ENCODE data around the gene SNX24. TPM values are rescaled to one million over a fixed set of nuclear protein-coding genes. Genes with fewer than 3 reads are reported as not detected.

Gene SNX24
- total and polyA plus RNA-seq, 2 of the 4 experiments (the other 2 are of a cell fraction) = 13.8 to 15.0 TPM

GRCh38 chr5:122864400-122864799 lies 19.0 kb downstream of the SNX24 start:
- no TSS peak for BruUV-seq (replicated peaks)
- WGBS, 2 experiments (ENCODE audit: extremely low coverage in 2 of 2, insufficient read length in 1 of 2) = 90% methylated on average over 2 of the region's 6 CpGs; no CpG with 5 or more reads in 1 of the 2 experiments

More at GRCh38 chr5:122864400-122864799, 19.0 kb downstream of the SNX24 start:
- Histone ChIP-seq H3K4ac (ENCODE audit: low read depth, low read length) (no peak overlapping the region), H3K56ac (ENCODE audit: extremely low read depth, insufficient read depth, low read length) (no peak overlapping the region), H2AK5ac (ENCODE audit: low read depth, low read length) (no peak overlapping the region), H4K8ac (ENCODE audit: low read depth in 2 of 2, low read length in 2 of 2) (no peak overlapping the region), H4K5ac (ENCODE audit: low read depth, low read length) (no peak overlapping the region), H3K79me1 (ENCODE audit: low read depth in 1 of 2, low read length in 2 of 2) (peaks cover 17 to 33% of the 10 kb centered on the region in 2 experiments), H3K23ac (ENCODE audit: low read depth, low read length) (no peak overlapping the region), H2BK120ac (ENCODE audit: low read depth, low read length) (no peak overlapping the region), H3K18ac (ENCODE audit: low read depth, low read length) (no peak overlapping the region), H2AFZ (replicated peaks; ENCODE audit: low read length, poor library complexity) (no peak overlapping the region), H2BK5ac (ENCODE audit: low read depth, low read length, poor library complexity, severe bottlenecking) (no peak overlapping the region), H3K27me3 (ENCODE audit: control insufficient read depth, insufficient read depth, low read length) (no peaks in the 10 kb centered on the region), H3K9me1 (ENCODE audit: insufficient read depth, low read length) (no peaks in the 10 kb centered on the region), H2BK20ac (ENCODE audit: low read depth, low read length) (no peak overlapping the region), H2BK15ac (ENCODE audit: low read depth, low read length) (no peak overlapping the region), H3K4me1 (ENCODE audit: control insufficient read depth, insufficient read depth, low read length) (no peaks in the 10 kb centered on the region), H4K20me1 (ENCODE audit: insufficient read depth, low read length) (no peaks in the 10 kb centered on the region), H4K91ac (ENCODE audit: insufficient read depth, low read depth, low read length) (no peak overlapping the region), H3K4me2 (ENCODE audit: low read depth, low read length) (no peak overlapping the region), H3K9ac (ENCODE audit: low read depth, low read length) (no peak overlapping the region), H2AK9ac (replicated peaks; ENCODE audit: low read depth, low read length, poor library complexity) (no peak overlapping the region), H3K9me3 (ENCODE audit: control insufficient read depth, insufficient read depth, low read length) (no peaks in the 10 kb centered on the region), H3K14ac (replicated peaks; ENCODE audit: low read depth, low read length) (no peak overlapping the region), H3K27ac (ENCODE audit: insufficient read depth, low read length) (no peak overlapping the region), H3K36me3 (ENCODE audit: control insufficient read depth, insufficient read depth, low read length) (peaks cover 8% of the 10 kb centered on the region), H3K4me3 (ENCODE audit: insufficient read depth, low read depth, low read length) (no peak overlapping the region)
- in situ Hi-C loops (cut with MboI; ENCODE audit: low sequenced_read_pairs) = no loop called here
- ChIA-PET CTCF (no interaction called here), POLR2A (ENCODE audit: unreplicated experiment) (no interaction called here)
- dilution Hi-C loops (cut with HindIII; ENCODE audit: low sequenced_read_pairs, unreplicated experiment) = no loop called here
- TF ChIP-seq ELK1 (IDR thresholded peaks at IDR 0.05; ENCODE audit: borderline replicate concordance, low read depth, low read length) (no peak), CHD1 (IDR thresholded peaks at IDR 0.05; ENCODE audit: low read depth, low read length) (no peak), USF2 (IDR thresholded peaks at IDR 0.05; ENCODE audit: low read depth, low read length) (no peak), CEBPB (IDR thresholded peaks at IDR 0.05; ENCODE audit: low read depth, low read length) (no peak), CTCF (conservative IDR thresholded peaks at IDR 0.05; ENCODE audit: low read depth, low read length) (no peak), RCOR1 (IDR thresholded peaks at IDR 0.05; ENCODE audit: insufficient replicate concordance, low read length) (no peak), BHLHE40 (IDR thresholded peaks at IDR 0.05; ENCODE audit: low read depth, low read length) (no peak), NFE2L2 (IDR thresholded peaks at IDR 0.05; ENCODE audit: low read depth, low read length) (no peak), SMC3 (IDR thresholded peaks at IDR 0.05; ENCODE audit: low read depth, low read length) (no peak), MAFK (IDR thresholded peaks at IDR 0.05; ENCODE audit: low read depth, low read length) (no peak), POLR2A (IDR thresholded peaks at IDR 0.05; ENCODE audit: low read depth, low read length) (no peak), FOS (IDR thresholded peaks at IDR 0.05; ENCODE audit: low read depth, low read length) (no peak), RFX5 (IDR thresholded peaks at IDR 0.05; ENCODE audit: low read depth, low read length) (no peak), MXI1 (IDR thresholded peaks at IDR 0.05; ENCODE audit: borderline replicate concordance, low read depth, low read length) (no peak)
- DNase-seq (no peak), ATAC-seq (ENCODE audit: low read depth) (no peak)
- intact Hi-C loops (cut with micrococcal nuclease) = no loop called here
